HCT116 (cell line): ENCODE measurements around the gene KIRREL2. TPM values are rescaled to one million over a fixed set of nuclear protein-coding genes. Genes with fewer than 3 reads are reported as not detected.

Source experiments
- ATAC-seq: fragments of 200-7000 bp; cut with Tn5 transposase; 2 replicates; pipeline ENCODE4 v1.9.1; 2020; ENCODE audit warnings: mild to moderate bottlenecking, moderate library complexity
- BruUV-seq: library from RNA; stranded (reverse); fragments of 400-500 nt; replicated peaks from 2 replicates; lab custom pipeline; 2021; lab: Mats Ljungman, UMichigan
- CTCF ChIA-PET: fragments of 300-600 bp; sonication (Branson Sonifier 250); formaldehyde crosslinking; loops from one replicate; lab custom pipeline; 2021; ENCODE audit warnings: antibody characterized with exemption; lab: Charles Lee
- POLR2A ChIA-PET: fragments of 300-600, 350-600 bp; sonication (Branson Sonifier 250); formaldehyde crosslinking; loops from one replicate; lab custom pipeline; 2021; ENCODE audit warnings: antibody characterized with exemption; lab: Charles Lee
- RAD21 ChIA-PET, 2 experiments: fragments of 300-600 bp; sonication (Branson Sonifier 250); formaldehyde crosslinking; loops; one replicate each; lab custom pipeline; 2023; ENCODE audit warnings: low total read pairs in 2 of 2; ENCODE audit not compliant: uncharacterized antibody in 2 of 2, unreplicated experiment in 2 of 2, low non-redundant PET in 1 of 2; lab: Charles Lee
- DNase-seq: peaks from one replicate; pipeline ENCODE4 v3.0.0-alpha.2; 2010; ENCODE audit warnings: low read depth, low spot score
- H2AFZ ChIP-seq: fragments of 200-600 bp; shearing (Covaris generic), sonication (generic); 2 replicates; pipeline ENCODE4 v1.6.1; 2017; ENCODE audit warnings: low read depth, mixed run types, mixed read lengths, antibody characterized with exemption, low read length; ENCODE audit not compliant: poor library complexity, severe bottlenecking
- H3K27ac ChIP-seq: 2 replicates; pipeline ENCODE4 v1.5.1; 2012; ENCODE audit warnings: low read depth, low read length
- H3K27me3 ChIP-seq: fragments of 200-600 bp; sonication (generic); 2 replicates; pipeline ENCODE4 v1.6.1; 2016; ENCODE audit warnings: mixed run types, low read length, mixed read lengths; ENCODE audit not compliant: insufficient read depth
- H3K36me3 ChIP-seq, 2 experiments: fragments of 200-500 bp in 1 of 2; fragments of 200-600 bp in 1 of 2; sonication (Bioruptor generic) in 1 of 2; sonication (generic) in 1 of 2; 2 replicates each; pipeline versions ENCODE4 v1.5.1 to v1.6.1; 2014 to 2016; ENCODE audit warnings: low read length in 2 of 2, inconsistent platforms in 1 of 2, mixed read lengths in 1 of 2, mixed run types in 1 of 2; ENCODE audit not compliant: insufficient read depth in 2 of 2, control insufficient read depth in 1 of 2
- H3K4me1 ChIP-seq, 2 experiments: fragments of 200-600 bp in 1 of 2; sonication (generic) in 1 of 2; 2 replicates each; pipeline versions ENCODE4 v1.5.1 to v1.6.1; 2012 to 2017; ENCODE audit warnings: low read length in 2 of 2, inconsistent platforms in 1 of 2, mild to moderate bottlenecking in 1 of 2, mixed read lengths in 1 of 2, mixed run types in 1 of 2, moderate library complexity in 1 of 2; ENCODE audit not compliant: insufficient read depth in 2 of 2, control insufficient read depth in 1 of 2
- H3K4me2 ChIP-seq: fragments of 200-600 bp; sonication (generic); 2 replicates; pipeline ENCODE4 v1.6.1; 2017; ENCODE audit warnings: mixed run types, low read length, mixed read lengths
- H3K4me3 ChIP-seq, 2 experiments: fragments of 200-600 bp in 1 of 2; sonication (generic) in 1 of 2; replicated peaks in 1 of 2; 2 replicates each; pipeline ENCODE4 v1.5.1; 2011 to 2016; ENCODE audit warnings: low read length in 2 of 2, control low read depth in 1 of 2, low read depth in 1 of 2, mild to moderate bottlenecking in 1 of 2, mixed read lengths in 1 of 2, mixed run types in 1 of 2
- H3K79me2 ChIP-seq: fragments of 200-600 bp; sonication (generic); 2 replicates; pipeline ENCODE4 v1.6.1; 2017; ENCODE audit warnings: mild to moderate bottlenecking, mixed run types, low read length, moderate library complexity, mixed read lengths; ENCODE audit not compliant: insufficient read depth
- H3K9ac ChIP-seq: fragments of 200-600 bp; sonication (generic); 2 replicates; pipeline ENCODE4 v1.6.1; 2016; ENCODE audit warnings: low read length, mixed read lengths
- H3K9me2 ChIP-seq: fragments of 200-600 bp; sonication (generic), shearing (Covaris generic); 2 replicates; pipeline ENCODE4 v1.6.1; 2017; ENCODE audit warnings: mixed run types, mild to moderate bottlenecking, moderate library complexity; ENCODE audit not compliant: insufficient read depth
- H3K9me3 ChIP-seq, 2 experiments: fragments of 200-500 bp in 1 of 2; fragments of 200-600 bp in 1 of 2; sonication (Bioruptor generic) in 1 of 2; sonication (generic) in 1 of 2; 2 replicates each; pipeline ENCODE4 v1.6.1; 2014 to 2017; ENCODE audit warnings: low read length in 2 of 2, mixed read lengths in 2 of 2, inconsistent platforms in 1 of 2, low read depth in 1 of 2, mild to moderate bottlenecking in 1 of 2, mixed run types in 1 of 2, moderate library complexity in 1 of 2; ENCODE audit not compliant: control insufficient read depth in 1 of 2, insufficient read depth in 1 of 2
- H4K20me1 ChIP-seq: fragments of 200-600 bp; sonication (generic), shearing (Covaris generic); 2 replicates; pipeline ENCODE4 v1.6.1; 2017; ENCODE audit warnings: mixed run types, mild to moderate bottlenecking, moderate library complexity; ENCODE audit not compliant: insufficient read depth
- ATF3 ChIP-seq: IDR thresholded peaks from 2 replicates; pipeline ENCODE4 v1.6.1; 2012
- CBX3 ChIP-seq: IDR thresholded peaks from 2 replicates; pipeline ENCODE4 v1.6.1; 2012; ENCODE audit warnings: low read depth
- CTCF ChIP-seq, 3 experiments: fragments of 200-600 bp in 1 of 3; sonication (generic) in 1 of 3; IDR thresholded peaks in 2 of 3; conservative IDR thresholded peaks in 1 of 3; 2 replicates each; pipeline ENCODE4 v1.5.1; 2012 to 2017; ENCODE audit warnings: low read depth in 2 of 3, low read length in 2 of 3, antibody characterized with exemption in 1 of 3, borderline replicate concordance in 1 of 3, control low read depth in 1 of 3, mild to moderate bottlenecking in 1 of 3, mixed read lengths in 1 of 3, mixed run types in 1 of 3, moderate library complexity in 1 of 3; ENCODE audit not compliant: insufficient read depth in 1 of 3
- EZH2 ChIP-seq: fragments of 200-600 bp; sonication (generic); IDR thresholded peaks from 2 replicates; pipeline ENCODE4 v1.6.1; 2017; ENCODE audit warnings: antibody characterized with exemption, mixed run types
- EZH2phosphoT487 ChIP-seq: fragments of 200-600 bp; IDR thresholded peaks from 2 replicates; pipeline ENCODE4 v1.6.1; 2018; ENCODE audit warnings: antibody characterized with exemption, borderline replicate concordance
- JUND ChIP-seq: IDR thresholded peaks from 2 replicates; pipeline ENCODE4 v1.6.1; 2012
- POLR2A ChIP-seq: IDR thresholded peaks from 2 replicates; pipeline ENCODE4 v1.7.0; 2011; ENCODE audit warnings: borderline replicate concordance; ENCODE audit not compliant: insufficient read depth, insufficient read length; ENCODE audit errors: extremely low read depth
- SP1 ChIP-seq: IDR thresholded peaks from 2 replicates; pipeline ENCODE4 v1.6.1; 2012; ENCODE audit warnings: low read depth
- SRF ChIP-seq: IDR thresholded peaks from 2 replicates; pipeline ENCODE4 v1.6.1; 2012; ENCODE audit warnings: low read depth
- ZBTB33 ChIP-seq: IDR thresholded peaks from 2 replicates; pipeline ENCODE4 v1.6.1; 2011; ENCODE audit warnings: mild to moderate bottlenecking, low read length, moderate library complexity; ENCODE audit not compliant: insufficient replicate concordance; ENCODE audit errors: extremely low read depth
- intact Hi-C: fragments of 100-400 bp; cut with micrococcal nuclease; formaldehyde crosslinking; loops from 2 replicates; pipeline ENCODE4 v1.10.0; 2022
- total RNA-seq: library from RNA; stranded (reverse); gene quantifications from one replicate; pipeline ENCODE4 v1.2.1, GENCODE V29; 2021; ENCODE audit not compliant: unreplicated experiment
- TF ChIP-seq, protein P1 (sequence below): IDR thresholded peaks from 2 replicates; pipeline ENCODE4 v1.6.1; 2012

Gene KIRREL2
- total RNA-seq, 1 experiment from 2014 or later, result 1.3 TPM

GRCh38 chr19:35905178-35905727 is 48.5 kb downstream of the KIRREL2 start:
- ChIA-PET CTCF (no interaction called here), RAD21 (no interaction called here), POLR2A (interaction anchor here (0.7 kb wide), 1 partner anchor 35 kb away, joined by 3 read pairs; no protein-coding TSS in a partner anchor)
- TF ChIP-seq CBX3 (no peak), ZBTB33 (no peak), EZH2phosphoT487 (no peak)
- H3K79me2 ChIP-seq, result peaks cover under 1% of the 10 kb centered on the region; the same call in 1 of the 2 replicates
- BruUV-seq, result no TSS peak
- no peaks in the 10 kb centered on the region for H3K9me2 ChIP-seq
- H4K20me1 ChIP-seq, result no peaks in the 10 kb centered on the region
- no peak overlapping the region for H3K9ac ChIP-seq
- no peak for ATAC-seq
- H3K27me3 ChIP-seq, result no peaks in the 10 kb centered on the region
- no peak overlapping the region for H3K4me3 ChIP-seq
- H3K36me3 ChIP-seq, result no peaks in the 10 kb centered on the region
- DNase-seq, result no peak
- H3K4me1 ChIP-seq, result peaks cover 17 to 49% of the 10 kb centered on the region in 2 experiments
- intact Hi-C loops, result no loop called here
- H3K9me3 ChIP-seq, result no peaks in the 10 kb centered on the region
- H3K4me2 ChIP-seq, result peak overlapping the region; percentile 25; the same call in 1 of the 2 replicates
- H2AFZ ChIP-seq, result no peak overlapping the region
- no peak overlapping the region for H3K27ac ChIP-seq

DNA sequence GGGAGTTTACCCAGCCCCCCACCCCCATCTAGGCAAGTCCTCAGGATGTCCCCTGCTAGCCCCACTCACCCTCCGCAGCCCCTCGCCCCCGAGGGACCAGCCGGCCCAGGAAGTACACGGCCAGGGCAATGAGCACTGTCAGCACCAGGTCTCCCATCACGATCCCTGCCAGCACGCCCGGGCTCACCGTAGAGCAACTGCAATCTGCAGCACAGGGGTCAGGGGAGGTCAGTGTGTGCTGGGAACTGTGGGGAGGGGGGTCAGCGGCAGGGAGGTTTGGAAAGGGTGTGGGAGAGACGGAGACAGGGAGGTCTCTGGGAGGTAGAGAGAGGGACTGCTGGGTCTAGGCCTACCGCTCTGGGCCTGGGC is 50.6 kb downstream of the KIRREL2 start:
- TF ChIP-seq ATF3, result no peak
- no peak for TF ChIP-seq EZH2phosphoT487
- TF ChIP-seq POLR2A, result no peak
- TF ChIP-seq, protein P1, sequence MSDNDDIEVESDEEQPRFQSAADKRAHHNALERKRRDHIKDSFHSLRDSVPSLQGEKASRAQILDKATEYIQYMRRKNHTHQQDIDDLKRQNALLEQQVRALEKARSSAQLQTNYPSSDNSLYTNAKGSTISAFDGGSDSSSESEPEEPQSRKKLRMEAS, result no peak
- no peak for TF ChIP-seq SP1
- TF ChIP-seq SRF, result no peak
- no peak for TF ChIP-seq ZBTB33
- TF ChIP-seq CTCF (IDR thresholded peaks at IDR 0.05 in 2 of 3, conservative IDR thresholded peaks at IDR 0.05 in 1 of 3; ENCODE audit: borderline replicate concordance in 1 of 3, insufficient read depth in 1 of 3, low read depth in 2 of 3, low read length in 2 of 3), result no peak
- TF ChIP-seq EZH2, result no peak
- no peak for TF ChIP-seq JUND
- intact Hi-C loops, result no loop called here
- Histone ChIP-seq H3K36me3 (no peaks in the 10 kb centered on the region), H3K79me2 (no peaks in the 10 kb centered on the region), H3K4me2 (no peak overlapping the region), H4K20me1 (no peaks in the 10 kb centered on the region), H3K9me2 (no peaks in the 10 kb centered on the region), H3K9me3 (no peaks in the 10 kb centered on the region), H3K4me1 (peaks cover 17 to 40% of the 10 kb centered on the region in 2 experiments), H2AFZ (no peak overlapping the region), H3K27me3 (no peaks in the 10 kb centered on the region), H3K4me3 (no peak overlapping the region), H3K9ac (no peak overlapping the region), H3K27ac (no peak overlapping the region)
- no TSS peak for BruUV-seq
- ChIA-PET RAD21 (no interaction called here), POLR2A (no interaction called here), CTCF (no interaction called here)
- no peak for DNase-seq
- ATAC-seq, result no peak
